Kidney (tissue), 2 donors: Measurements from ENCODE around the gene SPDYE2. TPM values are rescaled to one million over a fixed set of nuclear protein-coding genes. Genes with fewer than 3 reads are reported as not detected.

Experiments used
- polyA plus RNA-seq: library from polyadenylated mRNA; stranded (reverse); fragments of 350-450 nt; fragmentation: Illumina TruSeq; extraction: RNeasy Lipid Tissue Mini Kit (QIAGEN cat#74804); gene quantifications from one replicate; pipeline ENCODE4 v1.2.3, GENCODE V29; 2014; ENCODE audit warnings: low read depth, low replicate concordance; ENCODE audit not compliant: insufficient read depth
- total RNA-seq: library from RNA; stranded (reverse); fragmentation: NEBNext Ultra II Directional; extraction: Animal tissue kit (Norgen Biotek cat#: 25700); gene quantifications from one replicate; pipeline ENCODE4 v1.2.1, GENCODE V29; 2021
- donor health status: DM: yes; HTN: yes; CAD: no.

The SPDYE2 gene
- total and polyA plus RNA-seq, 2 donors from 2014 or later, result 0.50 TPM; not detected in 1

Other genes with a start within 250 kb of the SPDYE2 start
- not detected for gene SPDYE6, start 194.8 kb upstream of the SPDYE2 start, total RNA-seq
- not detected for gene SPDYE6, start 194.8 kb upstream of the SPDYE2 start, polyA plus RNA-seq
- gene PRKRIP1, start 154.9 kb upstream of the SPDYE2 start, total RNA-seq, result 25.9 TPM
- gene PRKRIP1, start 154.9 kb upstream of the SPDYE2 start, polyA plus RNA-seq, result 20.8 TPM
- gene ORAI2, start 117.7 kb upstream of the SPDYE2 start, total RNA-seq, result 45.6 TPM
- gene ORAI2, start 117.7 kb upstream of the SPDYE2 start, polyA plus RNA-seq, result 13.8 TPM
- gene ALKBH4, start 86.4 kb upstream of the SPDYE2 start, total RNA-seq, result 14.0 TPM
- 15.4 TPM for gene ALKBH4, start 86.4 kb upstream of the SPDYE2 start, polyA plus RNA-seq
- gene LRWD1, start 86.2 kb upstream of the SPDYE2 start, total RNA-seq, result 14.1 TPM
- gene LRWD1, start 86.2 kb upstream of the SPDYE2 start, polyA plus RNA-seq, result 14.0 TPM
- gene POLR2J, start 72.3 kb upstream of the SPDYE2 start, total RNA-seq, result 42.0 TPM
- 117 TPM for gene POLR2J, start 72.3 kb upstream of the SPDYE2 start, polyA plus RNA-seq
- 22.5 TPM for gene RASA4B, start 33.4 kb upstream of the SPDYE2 start, total RNA-seq
- gene RASA4B, start 33.4 kb upstream of the SPDYE2 start, polyA plus RNA-seq, result 24.0 TPM
- 21.6 TPM for gene UPK3BL2, start 7.5 kb upstream of the SPDYE2 start, total RNA-seq
- gene UPK3BL2, start 7.5 kb upstream of the SPDYE2 start, polyA plus RNA-seq, result 6.8 TPM
- 48.0 TPM for gene POLR2J3, start 21.4 kb downstream of the SPDYE2 start, total RNA-seq
- gene POLR2J3, start 21.4 kb downstream of the SPDYE2 start, polyA plus RNA-seq, result 70.8 TPM
- gene RASA4, start 65.5 kb downstream of the SPDYE2 start, total RNA-seq, result 63.3 TPM
- 47.0 TPM for gene RASA4, start 65.5 kb downstream of the SPDYE2 start, polyA plus RNA-seq
- gene UPK3BL1, start 91.6 kb downstream of the SPDYE2 start, total RNA-seq, result 23.9 TPM
- gene UPK3BL1, start 91.6 kb downstream of the SPDYE2 start, polyA plus RNA-seq, result 44.5 TPM
- not detected for gene SPDYE2B, start 99.1 kb downstream of the SPDYE2 start, total RNA-seq
- gene SPDYE2B, start 99.1 kb downstream of the SPDYE2 start, polyA plus RNA-seq, result not detected
- gene POLR2J2, start 120.4 kb downstream of the SPDYE2 start, total RNA-seq, result 10.5 TPM
- 0.62 TPM for gene POLR2J2, start 120.4 kb downstream of the SPDYE2 start, polyA plus RNA-seq
- 10.4 TPM for gene FAM185A, start 197.8 kb downstream of the SPDYE2 start, total RNA-seq
- gene FAM185A, start 197.8 kb downstream of the SPDYE2 start, polyA plus RNA-seq, result 6.5 TPM